GM18505 (cell line): ENCODE data around the gene TSC22D4.

Experiments used
- ATAC-seq: cut with Tn5 transposase; IDR thresholded peaks from one replicate; pipeline ENCODE4 v1.9.1; 2021; ENCODE audit not compliant: unreplicated experiment
- POLR2A ChIP-seq: IDR thresholded peaks from 4 replicates; pipeline ENCODE4 v1.6.1; 2011; ENCODE audit warnings: borderline replicate concordance; ENCODE audit not compliant: insufficient read depth, insufficient read length; ENCODE audit errors: extremely low read depth

The TSC22D4 gene

GRCh38 chr7:100427762-100428198 is 51.2 kb downstream of the TSC22D4 start:
- no peak for ATAC-seq
- TF ChIP-seq POLR2A = no peak

DNA sequence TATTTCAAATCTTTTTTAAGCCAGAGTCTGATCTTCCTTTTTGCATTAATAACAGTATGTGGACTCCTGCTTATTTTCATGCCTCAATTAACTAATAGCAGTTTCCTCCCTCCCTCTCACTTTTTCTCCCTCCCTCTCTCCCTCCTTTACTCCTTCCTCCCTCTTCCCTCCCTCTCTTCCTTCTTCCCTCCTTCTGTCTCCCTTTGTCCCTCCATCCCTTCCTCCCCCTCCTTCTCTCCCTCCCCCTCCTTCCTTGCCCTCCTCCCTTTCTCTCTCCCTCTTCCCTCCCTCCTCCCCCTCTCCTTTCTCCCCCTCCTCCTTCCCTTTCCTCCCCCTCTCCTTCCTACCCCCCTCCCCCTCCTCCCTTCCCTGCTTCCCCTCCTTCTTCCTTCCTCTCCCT is 52.5 kb downstream of the TSC22D4 start:
- ATAC-seq = no peak
- no peak for TF ChIP-seq POLR2A

DNA sequence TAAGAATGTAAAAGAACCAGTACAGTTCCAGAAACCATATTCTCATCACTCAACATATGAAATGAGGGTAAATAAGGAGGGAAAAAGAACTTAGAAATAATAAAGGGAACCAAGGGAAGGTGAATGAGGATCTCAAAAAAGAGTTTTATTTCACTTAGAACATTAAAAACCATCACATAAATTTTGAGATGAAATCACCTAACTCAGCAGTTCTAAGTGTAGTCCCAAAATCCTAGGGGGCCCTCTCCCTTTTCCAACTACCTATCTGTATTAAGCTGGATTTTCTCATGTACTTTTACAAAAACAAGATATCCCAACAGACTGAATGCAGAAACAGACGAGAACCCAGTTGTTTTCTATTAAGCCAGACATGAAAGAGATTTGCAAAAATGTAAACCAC is 53.7 kb downstream of the TSC22D4 start:
- no peak for TF ChIP-seq POLR2A
- no peak for ATAC-seq

GRCh38 chr7:100423315-100423714 is 55.7 kb downstream of the TSC22D4 start:
- no peak for ATAC-seq
- TF ChIP-seq POLR2A = no peak

DNA sequence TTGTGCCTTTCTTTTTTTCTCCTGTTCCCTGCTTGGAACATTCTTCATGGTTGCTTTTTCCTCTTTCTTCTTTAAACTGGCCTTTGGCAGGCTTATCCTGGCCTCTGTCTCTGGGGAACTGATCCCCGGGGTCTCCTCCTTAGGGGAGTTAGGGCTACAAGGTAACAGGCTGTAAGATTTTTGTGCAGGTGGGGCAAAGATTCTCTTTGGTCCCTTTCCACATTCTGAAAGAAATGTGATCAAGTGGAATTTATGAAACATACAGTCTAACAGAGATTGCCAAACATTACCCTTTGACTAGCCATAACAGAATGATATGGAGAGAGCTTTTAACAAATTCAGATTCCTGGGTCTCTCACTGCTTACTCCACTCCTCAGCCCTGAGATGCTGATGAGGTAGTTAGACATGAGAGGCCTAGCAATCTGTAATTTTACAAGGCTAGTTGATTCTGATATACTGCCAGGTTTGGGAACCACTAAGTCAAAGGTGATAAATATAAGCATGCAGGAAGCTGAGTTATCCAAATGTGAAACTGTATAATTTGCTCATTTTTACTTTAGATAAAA is 59.3 kb downstream of the TSC22D4 start:
- ATAC-seq = no peak
- TF ChIP-seq POLR2A = no peak

DNA sequence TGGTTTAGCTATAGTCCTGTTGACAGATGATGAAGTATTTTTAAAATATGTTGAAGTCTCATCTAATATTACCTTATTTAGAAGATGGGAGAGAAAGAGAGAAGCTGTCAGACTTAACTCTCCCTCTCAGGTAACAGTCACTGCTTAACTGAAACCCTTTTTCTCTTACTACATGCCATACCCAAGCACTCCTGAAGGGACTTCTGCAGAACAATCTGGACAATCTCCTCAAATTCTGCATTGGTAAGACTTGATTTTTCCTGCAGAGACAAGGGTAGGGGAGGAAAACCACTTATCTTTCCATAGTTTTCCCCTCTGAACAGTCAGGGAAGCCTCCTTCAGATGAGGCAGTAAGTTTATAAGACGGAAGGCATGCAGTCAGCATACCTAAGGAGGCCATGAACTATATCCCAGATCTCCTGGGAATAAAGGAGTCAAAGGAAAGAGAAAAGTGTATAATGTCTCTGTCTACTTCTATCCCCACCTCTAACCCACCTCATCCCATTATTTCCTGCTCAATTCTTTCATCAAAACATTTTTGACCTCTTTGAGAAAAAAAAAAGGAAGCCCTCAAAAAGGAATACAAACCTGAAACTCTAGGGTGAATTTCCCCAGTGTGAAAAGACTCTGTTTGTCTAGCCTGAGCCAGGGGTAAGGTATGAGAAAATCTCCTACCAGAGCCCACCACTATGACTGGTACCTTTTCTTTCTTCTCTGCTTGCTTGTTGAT is 59.9 kb downstream of the TSC22D4 start:
- no peak for TF ChIP-seq POLR2A
- ATAC-seq = no peak
